GM21619 (cell line): ENCODE data around the gene SYT17.
A peak's percentile ranks its signal among the peaks of the same experiment; 100 is the strongest.

Experiments used
- ATAC-seq: cut with Tn5 transposase; IDR thresholded peaks from one replicate; pipeline ENCODE4 v1.9.1; 2021; ENCODE audit not compliant: unreplicated experiment

Gene SYT17

GRCh38 chr16:19210280-19210924, 42.4 kb downstream of the SYT17 start:
- ATAC-seq, result peak; percentile 78

GRCh38 chr16:19210968-19211367, 42.9 kb downstream of the SYT17 start:
- peak; percentile 32 for ATAC-seq

- ATAC-seq, result no peak
Observed at GRCh38 chr16:19212059-19212458, 44.0 kb downstream of the SYT17 start.

GRCh38 chr16:19213885-19214284, 45.8 kb downstream of the SYT17 start:
- no peak for ATAC-seq

GRCh38 chr16:19215705-19216104, 47.7 kb downstream of the SYT17 start:
- no peak for ATAC-seq

- no peak for ATAC-seq
Observed at GRCh38 chr16:19218581-19218980, 50.5 kb downstream of the SYT17 start.

- no peak for ATAC-seq
Observed at GRCh38 chr16:19219836-19220235, 51.8 kb downstream of the SYT17 start.

- ATAC-seq, result no peak
Observed at GRCh38 chr16:19223235-19224170, 55.5 kb downstream of the SYT17 start.

GRCh38 chr16:19225651-19226050, 57.6 kb downstream of the SYT17 start:
- no peak for ATAC-seq

- no peak for ATAC-seq
Observed at GRCh38 chr16:19227643-19228042, 59.6 kb downstream of the SYT17 start.

- ATAC-seq, result no peak
Observed at GRCh38 chr16:19228052-19228451, 60.0 kb downstream of the SYT17 start.

- ATAC-seq, result no peak
Observed at GRCh38 chr16:19228575-19228974, 60.5 kb downstream of the SYT17 start.

GRCh38 chr16:19230575-19230974, 62.5 kb downstream of the SYT17 start:
- no peak for ATAC-seq

GRCh38 chr16:19231881-19232280, 63.8 kb downstream of the SYT17 start:
- ATAC-seq, result no peak

GRCh38 chr16:19232988-19233387, 64.9 kb downstream of the SYT17 start:
- no peak for ATAC-seq

- no peak for ATAC-seq
Observed at GRCh38 chr16:19235478-19235877, 67.4 kb downstream of the SYT17 start.

GRCh38 chr16:19235886-19236285, 67.8 kb downstream of the SYT17 start:
- no peak for ATAC-seq

- no peak for ATAC-seq
Observed at GRCh38 chr16:19236561-19237209, 68.6 kb downstream of the SYT17 start.

GRCh38 chr16:19238406-19238805, 70.4 kb downstream of the SYT17 start:
- ATAC-seq, result no peak

- ATAC-seq, result no peak
Observed at GRCh38 chr16:19239511-19240155, 71.6 kb downstream of the SYT17 start.

- no peak for ATAC-seq
Observed at GRCh38 chr16:19240494-19240893, 72.5 kb downstream of the SYT17 start.
